ENCODE results near the gene RALGAPA2.

The RALGAPA2 gene

GRCh38 chr20:20513720-20514119 lies 198.7 kb downstream of the RALGAPA2 start:
- Histone ChIP-seq H3K27me3 (ENCODE audit: insufficient read depth, poor library complexity, severe bottlenecking) (no peaks in the 10 kb centered on the region), H3K27ac (replicated peaks) (no peak overlapping the region), H3K4me3 (replicated peaks; ENCODE audit: insufficient read depth, low read length) (no peak overlapping the region)
- TF ChIP-seq POLR2AphosphoS5 (IDR thresholded peaks at IDR 0.05; ENCODE audit: low read depth) (no peak), GABPA (IDR thresholded peaks at IDR 0.05; ENCODE audit: low read depth) (no peak), SPI1 (IDR thresholded peaks at IDR 0.05; ENCODE audit: borderline replicate concordance, low read depth) (no peak), CTCF (IDR thresholded peaks at IDR 0.05; ENCODE audit: insufficient read depth, low read length) (no peak)
- TF ChIP-seq, protein P1, sequence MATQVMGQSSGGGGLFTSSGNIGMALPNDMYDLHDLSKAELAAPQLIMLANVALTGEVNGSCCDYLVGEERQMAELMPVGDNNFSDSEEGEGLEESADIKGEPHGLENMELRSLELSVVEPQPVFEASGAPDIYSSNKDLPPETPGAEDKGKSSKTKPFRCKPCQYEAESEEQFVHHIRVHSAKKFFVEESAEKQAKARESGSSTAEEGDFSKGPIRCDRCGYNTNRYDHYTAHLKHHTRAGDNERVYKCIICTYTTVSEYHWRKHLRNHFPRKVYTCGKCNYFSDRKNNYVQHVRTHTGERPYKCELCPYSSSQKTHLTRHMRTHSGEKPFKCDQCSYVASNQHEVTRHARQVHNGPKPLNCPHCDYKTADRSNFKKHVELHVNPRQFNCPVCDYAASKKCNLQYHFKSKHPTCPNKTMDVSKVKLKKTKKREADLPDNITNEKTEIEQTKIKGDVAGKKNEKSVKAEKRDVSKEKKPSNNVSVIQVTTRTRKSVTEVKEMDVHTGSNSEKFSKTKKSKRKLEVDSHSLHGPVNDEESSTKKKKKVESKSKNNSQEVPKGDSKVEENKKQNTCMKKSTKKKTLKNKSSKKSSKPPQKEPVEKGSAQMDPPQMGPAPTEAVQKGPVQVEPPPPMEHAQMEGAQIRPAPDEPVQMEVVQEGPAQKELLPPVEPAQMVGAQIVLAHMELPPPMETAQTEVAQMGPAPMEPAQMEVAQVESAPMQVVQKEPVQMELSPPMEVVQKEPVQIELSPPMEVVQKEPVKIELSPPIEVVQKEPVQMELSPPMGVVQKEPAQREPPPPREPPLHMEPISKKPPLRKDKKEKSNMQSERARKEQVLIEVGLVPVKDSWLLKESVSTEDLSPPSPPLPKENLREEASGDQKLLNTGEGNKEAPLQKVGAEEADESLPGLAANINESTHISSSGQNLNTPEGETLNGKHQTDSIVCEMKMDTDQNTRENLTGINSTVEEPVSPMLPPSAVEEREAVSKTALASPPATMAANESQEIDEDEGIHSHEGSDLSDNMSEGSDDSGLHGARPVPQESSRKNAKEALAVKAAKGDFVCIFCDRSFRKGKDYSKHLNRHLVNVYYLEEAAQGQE (IDR thresholded peaks at IDR 0.05; ENCODE audit: insufficient replicate concordance, low read depth), result no peak
- DNase-seq (ENCODE audit: low read depth in 1 of 2, low spot score in 1 of 2), result no peak

DNA sequence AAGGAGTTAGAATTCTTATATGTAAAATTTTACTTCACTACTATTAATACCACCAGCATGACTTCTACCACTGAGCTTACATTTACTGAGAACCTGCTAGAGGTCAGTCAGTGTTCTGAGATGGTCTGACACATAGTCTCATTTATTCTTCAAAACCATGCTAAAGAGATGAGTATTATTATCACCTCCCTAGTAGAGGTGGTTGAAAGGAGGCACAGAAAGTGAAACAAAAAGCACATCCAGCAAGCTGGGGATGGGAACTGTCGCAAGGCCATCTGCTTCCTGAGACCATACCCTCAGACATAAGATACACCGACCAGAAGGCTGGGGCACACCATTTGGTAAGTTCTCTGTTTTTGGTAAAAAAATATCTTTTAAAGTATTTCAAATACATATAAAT lies 206.9 kb downstream of the RALGAPA2 start:
- Histone ChIP-seq H3K4me3 (replicated peaks; ENCODE audit: insufficient read depth, low read length) (no peak overlapping the region), H3K27ac (replicated peaks) (no peak overlapping the region), H3K27me3 (ENCODE audit: insufficient read depth, poor library complexity, severe bottlenecking) (no peaks in the 10 kb centered on the region)
- TF ChIP-seq POLR2AphosphoS5 (IDR thresholded peaks at IDR 0.05; ENCODE audit: low read depth) (no peak), CTCF (IDR thresholded peaks at IDR 0.05; ENCODE audit: insufficient read depth, low read length) (no peak), GABPA (IDR thresholded peaks at IDR 0.05; ENCODE audit: low read depth) (no peak)
- DNase-seq (ENCODE audit: low read depth in 1 of 2, low spot score in 1 of 2), result peak in 1 of 2 experiments; percentile 18

GRCh38 chr20:20503777-20504530 lies 208.5 kb downstream of the RALGAPA2 start:
- Histone ChIP-seq H3K27me3 (ENCODE audit: insufficient read depth, poor library complexity, severe bottlenecking) (no peaks in the 10 kb centered on the region), H3K4me3 (replicated peaks; ENCODE audit: insufficient read depth, low read length) (no peak overlapping the region), H3K27ac (replicated peaks) (no peak overlapping the region)
- TF ChIP-seq, protein P1 (IDR thresholded peaks at IDR 0.05; ENCODE audit: insufficient replicate concordance, low read depth), result no peak
- no peak for TF ChIP-seq GABPA (IDR thresholded peaks at IDR 0.05; ENCODE audit: low read depth)
- TF ChIP-seq SPI1 (IDR thresholded peaks at IDR 0.05; ENCODE audit: borderline replicate concordance, low read depth), result no peak
- TF ChIP-seq POLR2AphosphoS5 (IDR thresholded peaks at IDR 0.05; ENCODE audit: low read depth), result no peak
- TF ChIP-seq CTCF (IDR thresholded peaks at IDR 0.05; ENCODE audit: insufficient read depth, low read length), result no peak
- no peak for DNase-seq (ENCODE audit: low read depth in 1 of 2, low spot score in 1 of 2)

DNA sequence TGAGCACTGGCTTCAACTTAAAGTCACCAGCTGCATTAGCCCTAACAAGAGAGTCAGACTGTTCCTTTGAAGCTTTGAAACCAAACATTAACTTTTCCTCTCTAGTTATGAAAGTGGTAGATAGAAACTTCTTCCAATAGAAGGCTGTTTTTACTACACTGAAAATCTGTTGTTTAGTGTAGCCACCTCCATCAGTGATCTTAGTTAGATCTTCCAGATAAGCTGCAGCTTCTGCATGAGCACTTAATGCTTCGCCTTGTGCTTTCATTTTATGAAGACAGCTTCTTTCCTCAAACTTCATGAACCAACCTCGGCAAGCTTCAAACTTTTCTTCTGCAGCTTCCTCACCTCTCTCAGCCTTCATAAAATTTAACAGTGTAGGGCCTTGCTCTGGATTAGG lies 211.3 kb downstream of the RALGAPA2 start:
- no peaks in the 10 kb centered on the region for H3K27me3 ChIP-seq (ENCODE audit: insufficient read depth, poor library complexity, severe bottlenecking)
- TF ChIP-seq SPI1 (IDR thresholded peaks at IDR 0.05; ENCODE audit: borderline replicate concordance, low read depth), result no peak
- TF ChIP-seq POLR2AphosphoS5 (IDR thresholded peaks at IDR 0.05; ENCODE audit: low read depth), result no peak
- no peak for TF ChIP-seq GABPA (IDR thresholded peaks at IDR 0.05; ENCODE audit: low read depth)
- TF ChIP-seq CTCF (IDR thresholded peaks at IDR 0.05; ENCODE audit: insufficient read depth, low read length), result no peak
- TF ChIP-seq, protein P1 (IDR thresholded peaks at IDR 0.05; ENCODE audit: insufficient replicate concordance, low read depth), result no peak
- H3K27ac ChIP-seq (replicated peaks), result no peak overlapping the region
- no peak overlapping the region for H3K4me3 ChIP-seq (replicated peaks; ENCODE audit: insufficient read depth, low read length)
- no peak for DNase-seq (ENCODE audit: low read depth in 1 of 2, low spot score in 1 of 2)

Data from HL-60 (cell line).